Tibial nerve (tissue), 4 donors: ENCODE results near the gene PAPPA2. TPM values are rescaled to one million over a fixed set of nuclear protein-coding genes. Genes with fewer than 3 reads are reported as not detected.

Source experiments
- DNase-seq, 2 donors: peaks; one replicate each; pipeline ENCODE4 v3.0.0-alpha.2; 2019; ENCODE audit warnings: low spot score in 2 of 2
- H3K27ac ChIP-seq, 4 donors: fragments of 200-600 bp; sonication (generic) in 3 of 4; one replicate each; pipeline ENCODE4 v1.5.1; 2017 to 2019; ENCODE audit warnings: mild to moderate bottlenecking in 1 of 4
- H3K27me3 ChIP-seq, 2 donors: fragments of 200-600 bp; sonication (generic) in 1 of 2; one replicate each; pipeline versions ENCODE4 v1.5.1 to v1.6.0; 2017 to 2019
- H3K36me3 ChIP-seq, 3 donors: fragments of 200-600 bp; sonication (generic); one replicate each; pipeline ENCODE4 v1.5.1; 2018 to 2019
- H3K4me1 ChIP-seq, 4 donors: fragments of 200-600 bp; sonication (generic) in 3 of 4; one replicate each; pipeline ENCODE4 v1.5.1; 2017 to 2019
- H3K4me3 ChIP-seq, 4 donors: fragments of 200-600 bp; sonication (generic) in 3 of 4; one replicate each; pipeline ENCODE4 v1.5.1; 2017 to 2019; ENCODE audit warnings: mild to moderate bottlenecking in 1 of 4, moderate library complexity in 1 of 4
- H3K9me3 ChIP-seq, 4 donors: fragments of 200-600 bp; sonication (generic) in 3 of 4; one replicate each; pipeline ENCODE4 v1.5.1; 2017 to 2019
- CTCF ChIP-seq, 5 experiments: fragments of 200-600 bp in 3 of 5; fragments of 450-650 bp in 2 of 5; sonication (generic) in 3 of 5; IDR thresholded peaks; one replicate each; pipeline ENCODE4 v1.5.1; 2016 to 2019; ENCODE audit warnings: antibody characterized with exemption in 5 of 5, mild to moderate bottlenecking in 3 of 5, moderate library complexity in 2 of 5
- EP300 ChIP-seq, 2 donors: sonication (generic); formaldehyde crosslinking; IDR thresholded peaks; one replicate each; pipeline ENCODE4 v1.6.1; 2017; ENCODE audit warnings: antibody characterized with exemption in 2 of 2, mild to moderate bottlenecking in 1 of 2
- POLR2A ChIP-seq, 2 donors: fragments of 450-650 bp; IDR thresholded peaks; one replicate each; pipeline ENCODE4 v1.6.1; 2017; ENCODE audit warnings: antibody characterized with exemption in 2 of 2, mild to moderate bottlenecking in 2 of 2, moderate library complexity in 2 of 2
- WGBS, 2 donors: methylation state at CpG; one replicate each; pipeline ENCODE4 v1.1.5; 2018; 5-methylcytosine and 5-hydroxymethylcytosine counted together
- total RNA-seq, 4 donors: library from RNA; depleted of rRNA; stranded (reverse); fragments of >200 nt; gene quantifications; one replicate each; pipeline ENCODE4 v1.1.0, GENCODE V29; 2016

PAPPA2 gene
- total RNA-seq, 4 donors from 2014 or later: 0.20 to 0.90 (median 0.21) TPM

DNA sequence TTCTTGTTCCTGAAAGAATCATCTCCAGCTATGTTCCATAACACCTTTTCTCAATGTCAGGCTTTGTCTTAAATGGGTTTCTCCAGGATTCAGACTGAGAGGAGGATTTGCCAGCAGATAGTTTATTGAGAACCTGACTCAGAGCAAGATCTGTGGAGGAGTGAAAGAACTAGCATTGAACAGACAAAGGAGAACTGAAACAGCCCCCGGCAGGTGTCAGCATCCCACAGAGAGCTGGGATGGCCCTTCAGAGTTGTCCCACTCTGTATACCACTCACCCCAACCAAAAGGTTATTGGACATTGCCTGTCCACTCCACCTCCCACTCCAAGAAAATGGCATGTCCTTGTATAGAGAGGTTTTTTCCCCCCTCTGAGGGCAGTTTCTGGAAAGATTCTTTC, 270.7 kb downstream of the PAPPA2 start:
- DNase-seq: no peak
- Histone ChIP-seq H3K27ac (no peak overlapping the region), H3K9me3 (no peaks in the 10 kb centered on the region), H3K4me3 (no peak overlapping the region), H3K27me3 (no peaks in the 10 kb centered on the region), H3K4me1 (no peaks in the 10 kb centered on the region), H3K36me3 (no peaks in the 10 kb centered on the region)
- WGBS, 2 donors: 75 to 84% methylated on average over 1 of the region's 1 CpG
- no peak for TF ChIP-seq EP300 (IDR thresholded peaks at IDR 0.05)
- no peak for TF ChIP-seq POLR2A (IDR thresholded peaks at IDR 0.05)
- no peak for TF ChIP-seq CTCF (IDR thresholded peaks at IDR 0.05)

DNA sequence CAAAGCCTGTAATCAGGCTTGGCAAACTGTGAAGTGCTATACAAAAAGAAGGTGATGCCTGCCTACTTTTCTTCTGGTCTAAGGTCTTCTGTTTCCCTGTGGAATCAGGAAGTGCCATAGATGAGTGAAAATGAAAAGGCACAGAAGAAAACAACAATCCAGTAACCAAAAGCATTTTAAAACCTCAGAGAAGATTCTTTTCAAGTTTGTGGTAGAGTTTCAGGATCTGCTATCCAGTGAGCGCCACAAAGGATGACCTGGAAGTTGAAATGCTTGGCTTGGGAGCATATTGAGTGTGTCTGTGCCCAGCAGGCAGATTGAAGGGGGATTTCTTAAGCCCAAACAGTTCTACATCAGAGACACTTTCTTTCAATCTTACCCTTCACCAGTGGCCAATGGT, 272.2 kb downstream of the PAPPA2 start:
- 87 to 90% methylated on average over 1 of the region's 1 CpG for WGBS, 2 donors
- Histone ChIP-seq H3K27me3 (no peaks in the 10 kb centered on the region), H3K4me1 (no peaks in the 10 kb centered on the region), H3K27ac (no peak overlapping the region), H3K9me3 (no peaks in the 10 kb centered on the region), H3K4me3 (no peak overlapping the region), H3K36me3 (no peaks in the 10 kb centered on the region)
- no peak for TF ChIP-seq POLR2A (IDR thresholded peaks at IDR 0.05)
- TF ChIP-seq EP300 (IDR thresholded peaks at IDR 0.05): no peak
- TF ChIP-seq CTCF (IDR thresholded peaks at IDR 0.05): no peak
- DNase-seq: no peak

GRCh38 chr1:176736015-176736414, 273.0 kb downstream of the PAPPA2 start:
- H3K27ac ChIP-seq: no peak overlapping the region
- no peaks in the 10 kb centered on the region for H3K4me1 ChIP-seq
- no peaks in the 10 kb centered on the region for H3K36me3 ChIP-seq
- TF ChIP-seq CTCF (IDR thresholded peaks at IDR 0.05) (no peak), POLR2A (IDR thresholded peaks at IDR 0.05) (no peak), EP300 (IDR thresholded peaks at IDR 0.05) (no peak)
- H3K27me3 ChIP-seq: no peaks in the 10 kb centered on the region
- DNase-seq: no peak
- no peaks in the 10 kb centered on the region for H3K9me3 ChIP-seq
- no peak overlapping the region for H3K4me3 ChIP-seq

- TF ChIP-seq CTCF (IDR thresholded peaks at IDR 0.05): no peak
- TF ChIP-seq EP300 (IDR thresholded peaks at IDR 0.05): no peak
- no peak for TF ChIP-seq POLR2A (IDR thresholded peaks at IDR 0.05)
- H3K4me3 ChIP-seq: no peak overlapping the region
- H3K4me1 ChIP-seq: no peaks in the 10 kb centered on the region
- no peaks in the 10 kb centered on the region for H3K27me3 ChIP-seq
- 80 to 89% methylated on average over 4 of the region's 4 CpGs for WGBS, 2 donors
- H3K36me3 ChIP-seq: no peaks in the 10 kb centered on the region
- H3K27ac ChIP-seq: no peak overlapping the region
- no peaks in the 10 kb centered on the region for H3K9me3 ChIP-seq
- DNase-seq: no peak
Measured at GRCh38 chr1:176741181-176741580, 278.2 kb downstream of the PAPPA2 start.

DNA sequence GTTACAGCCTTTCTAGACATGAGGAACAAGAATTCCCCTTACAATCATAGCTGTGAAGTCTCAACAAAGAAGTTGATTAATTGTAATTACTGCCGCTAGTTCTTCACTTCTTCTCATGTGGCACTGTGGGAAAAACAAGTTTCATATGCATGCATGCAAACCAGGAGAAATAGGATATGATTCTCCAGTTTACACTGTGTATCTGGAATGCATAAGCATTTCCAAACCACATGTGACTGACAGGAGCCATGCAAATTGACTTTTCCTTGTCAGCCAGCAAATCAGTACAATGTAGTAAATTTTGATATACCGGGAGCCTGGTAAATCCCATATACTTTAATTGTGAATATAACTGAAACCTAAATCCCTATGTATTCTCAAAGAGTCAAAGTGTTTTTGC, 279.3 kb downstream of the PAPPA2 start:
- Histone ChIP-seq H3K9me3 (no peaks in the 10 kb centered on the region), H3K27ac (no peak overlapping the region), H3K4me1 (no peaks in the 10 kb centered on the region), H3K4me3 (no peak overlapping the region), H3K36me3 (no peaks in the 10 kb centered on the region), H3K27me3 (no peaks in the 10 kb centered on the region)
- no peak for DNase-seq
- 70 to 77% methylated on average over 2 of the region's 2 CpGs for WGBS, 2 donors
- TF ChIP-seq EP300 (IDR thresholded peaks at IDR 0.05) (no peak), CTCF (IDR thresholded peaks at IDR 0.05) (no peak), POLR2A (IDR thresholded peaks at IDR 0.05) (no peak)
